HCT116 (cell line): ENCODE data around the gene CHD3. TPM values are rescaled to one million over a fixed set of nuclear protein-coding genes. Genes with fewer than 3 reads are reported as not detected.

ENCODE experiments used
- ATAC-seq: fragments of 200-7000 bp; cut with Tn5 transposase; 2 replicates; pipeline ENCODE4 v1.9.1; 2020; ENCODE audit warnings: mild to moderate bottlenecking, moderate library complexity
- BruUV-seq: library from RNA; stranded (reverse); fragments of 400-500 nt; replicated peaks from 2 replicates; lab custom pipeline; 2021; lab: Mats Ljungman, UMichigan
- CTCF ChIA-PET: fragments of 300-600 bp; sonication (Branson Sonifier 250); formaldehyde crosslinking; loops from one replicate; lab custom pipeline; 2021; ENCODE audit warnings: antibody characterized with exemption; lab: Charles Lee
- POLR2A ChIA-PET: fragments of 300-600, 350-600 bp; sonication (Branson Sonifier 250); formaldehyde crosslinking; loops from one replicate; lab custom pipeline; 2021; ENCODE audit warnings: antibody characterized with exemption; lab: Charles Lee
- RAD21 ChIA-PET, 2 experiments: fragments of 300-600 bp; sonication (Branson Sonifier 250); formaldehyde crosslinking; loops; one replicate each; lab custom pipeline; 2023; ENCODE audit warnings: low total read pairs in 2 of 2; ENCODE audit not compliant: uncharacterized antibody in 2 of 2, unreplicated experiment in 2 of 2, low non-redundant PET in 1 of 2; lab: Charles Lee
- DNase-seq: peaks from one replicate; pipeline ENCODE4 v3.0.0-alpha.2; 2010; ENCODE audit warnings: low read depth, low spot score
- H2AFZ ChIP-seq: fragments of 200-600 bp; shearing (Covaris generic), sonication (generic); 2 replicates; pipeline ENCODE4 v1.6.1; 2017; ENCODE audit warnings: low read depth, mixed run types, mixed read lengths, antibody characterized with exemption, low read length; ENCODE audit not compliant: poor library complexity, severe bottlenecking
- H3K27ac ChIP-seq: 2 replicates; pipeline ENCODE4 v1.5.1; 2012; ENCODE audit warnings: low read depth, low read length
- H3K27me3 ChIP-seq: fragments of 200-600 bp; sonication (generic); 2 replicates; pipeline ENCODE4 v1.6.1; 2016; ENCODE audit warnings: mixed run types, low read length, mixed read lengths; ENCODE audit not compliant: insufficient read depth
- H3K36me3 ChIP-seq, 2 experiments: fragments of 200-500 bp in 1 of 2; fragments of 200-600 bp in 1 of 2; sonication (Bioruptor generic) in 1 of 2; sonication (generic) in 1 of 2; 2 replicates each; pipeline versions ENCODE4 v1.5.1 to v1.6.1; 2014 to 2016; ENCODE audit warnings: low read length in 2 of 2, inconsistent platforms in 1 of 2, mixed read lengths in 1 of 2, mixed run types in 1 of 2; ENCODE audit not compliant: insufficient read depth in 2 of 2, control insufficient read depth in 1 of 2
- H3K4me1 ChIP-seq, 2 experiments: fragments of 200-600 bp in 1 of 2; sonication (generic) in 1 of 2; 2 replicates each; pipeline versions ENCODE4 v1.5.1 to v1.6.1; 2012 to 2017; ENCODE audit warnings: low read length in 2 of 2, inconsistent platforms in 1 of 2, mild to moderate bottlenecking in 1 of 2, mixed read lengths in 1 of 2, mixed run types in 1 of 2, moderate library complexity in 1 of 2; ENCODE audit not compliant: insufficient read depth in 2 of 2, control insufficient read depth in 1 of 2
- H3K4me2 ChIP-seq: fragments of 200-600 bp; sonication (generic); 2 replicates; pipeline ENCODE4 v1.6.1; 2017; ENCODE audit warnings: mixed run types, low read length, mixed read lengths
- H3K4me3 ChIP-seq, 2 experiments: fragments of 200-600 bp in 1 of 2; sonication (generic) in 1 of 2; replicated peaks in 1 of 2; 2 replicates each; pipeline ENCODE4 v1.5.1; 2011 to 2016; ENCODE audit warnings: low read length in 2 of 2, control low read depth in 1 of 2, low read depth in 1 of 2, mild to moderate bottlenecking in 1 of 2, mixed read lengths in 1 of 2, mixed run types in 1 of 2
- H3K79me2 ChIP-seq: fragments of 200-600 bp; sonication (generic); 2 replicates; pipeline ENCODE4 v1.6.1; 2017; ENCODE audit warnings: mild to moderate bottlenecking, mixed run types, low read length, moderate library complexity, mixed read lengths; ENCODE audit not compliant: insufficient read depth
- H3K9ac ChIP-seq: fragments of 200-600 bp; sonication (generic); 2 replicates; pipeline ENCODE4 v1.6.1; 2016; ENCODE audit warnings: low read length, mixed read lengths
- H3K9me2 ChIP-seq: fragments of 200-600 bp; sonication (generic), shearing (Covaris generic); 2 replicates; pipeline ENCODE4 v1.6.1; 2017; ENCODE audit warnings: mixed run types, mild to moderate bottlenecking, moderate library complexity; ENCODE audit not compliant: insufficient read depth
- H3K9me3 ChIP-seq, 2 experiments: fragments of 200-500 bp in 1 of 2; fragments of 200-600 bp in 1 of 2; sonication (Bioruptor generic) in 1 of 2; sonication (generic) in 1 of 2; 2 replicates each; pipeline ENCODE4 v1.6.1; 2014 to 2017; ENCODE audit warnings: low read length in 2 of 2, mixed read lengths in 2 of 2, inconsistent platforms in 1 of 2, low read depth in 1 of 2, mild to moderate bottlenecking in 1 of 2, mixed run types in 1 of 2, moderate library complexity in 1 of 2; ENCODE audit not compliant: control insufficient read depth in 1 of 2, insufficient read depth in 1 of 2
- H4K20me1 ChIP-seq: fragments of 200-600 bp; sonication (generic), shearing (Covaris generic); 2 replicates; pipeline ENCODE4 v1.6.1; 2017; ENCODE audit warnings: mixed run types, mild to moderate bottlenecking, moderate library complexity; ENCODE audit not compliant: insufficient read depth
- EZH2 ChIP-seq: fragments of 200-600 bp; sonication (generic); IDR thresholded peaks from 2 replicates; pipeline ENCODE4 v1.6.1; 2017; ENCODE audit warnings: antibody characterized with exemption, mixed run types
- POLR2AphosphoS5 ChIP-seq: IDR thresholded peaks from 2 replicates; pipeline ENCODE4 v1.6.1; 2011; ENCODE audit warnings: mild to moderate bottlenecking, low read depth, low read length, moderate library complexity
- ZBTB33 ChIP-seq: IDR thresholded peaks from 2 replicates; pipeline ENCODE4 v1.6.1; 2011; ENCODE audit warnings: mild to moderate bottlenecking, low read length, moderate library complexity; ENCODE audit not compliant: insufficient replicate concordance; ENCODE audit errors: extremely low read depth
- intact Hi-C: fragments of 100-400 bp; cut with micrococcal nuclease; formaldehyde crosslinking; loops from 2 replicates; pipeline ENCODE4 v1.10.0; 2022
- total RNA-seq: library from RNA; stranded (reverse); gene quantifications from one replicate; pipeline ENCODE4 v1.2.1, GENCODE V29; 2021; ENCODE audit not compliant: unreplicated experiment

CHD3 gene
- total RNA-seq, 1 experiment from 2014 or later, result 54.8 TPM

GRCh38 chr17:7842380-7843256 lies 46.0 kb upstream of the CHD3 start:
- no peaks in the 10 kb centered on the region for H4K20me1 ChIP-seq
- H3K4me3 ChIP-seq, result peak overlapping the region; percentile 92 to 94
- TF ChIP-seq POLR2AphosphoS5 (peak; percentile 49), ZBTB33 (peak; percentile 6), EZH2 (no peak)
- ChIA-PET RAD21 (interaction anchor here in 1 of 2 experiments (1.9 kb wide), 1 partner anchor 17 kb away, joined by 4 read pairs; no protein-coding TSS in a partner anchor), POLR2A (interaction anchor here (0.8 to 3.7 kb wide), 7 partner anchors 8 to 156 kb away, joined by 3 to 45 read pairs (median 7); partner anchors contain the start of genes CYB5D1, KDM6B, NAA38 and TP53), CTCF (interaction anchor here (0.6 to 2.5 kb wide), 4 partner anchors 17 to 439 kb away, joined by 3 to 8 read pairs (median 4); partner anchors contain the start of gene TMEM256)
- H2AFZ ChIP-seq, result no peak overlapping the region
- H3K27me3 ChIP-seq, result no peaks in the 10 kb centered on the region
- ATAC-seq (peak; percentile 1), DNase-seq (no peak)
- peaks cover 0 to 12% of the 10 kb centered on the region in 2 experiments; a peak in 3 of 4 replicates for H3K36me3 ChIP-seq
- peak overlapping the region; percentile 97 for H3K27ac ChIP-seq
- intact Hi-C loops, result loop anchor here (1.0 to 5.0 kb wide), 2 partner anchors 7 to 100 kb away; no protein-coding TSS in a partner anchor
- peaks cover 61% of the 10 kb centered on the region for H3K79me2 ChIP-seq
- H3K4me2 ChIP-seq, result peak overlapping the region; percentile 99
- BruUV-seq, result TSS peak; percentile 7
- H3K9me3 ChIP-seq, result no peaks in the 10 kb centered on the region
- no peaks in the 10 kb centered on the region for H3K9me2 ChIP-seq
- peak overlapping the region; percentile 99 for H3K9ac ChIP-seq
- peaks cover 37 to 51% of the 10 kb centered on the region in 2 experiments for H3K4me1 ChIP-seq
